Measurements from ENCODE around the gene ADAD1.
"Not testable (repeated sequence)": the region's sequence is repeated elsewhere in the genome, so short reads cannot be mapped to it uniquely, and the experiment has no call there.

Gene ADAD1

GRCh38 chr4:122378711-122379110 lies at the start of gene ADAD1:
Gene ADAD1, plus strand, starts transcription at chr4:122379011. Its CDS starts 1,059 bp downstream, at chr4:122380070.
- no peak for DNase-seq (ENCODE audit: low read depth in 2 of 2)

DNA sequence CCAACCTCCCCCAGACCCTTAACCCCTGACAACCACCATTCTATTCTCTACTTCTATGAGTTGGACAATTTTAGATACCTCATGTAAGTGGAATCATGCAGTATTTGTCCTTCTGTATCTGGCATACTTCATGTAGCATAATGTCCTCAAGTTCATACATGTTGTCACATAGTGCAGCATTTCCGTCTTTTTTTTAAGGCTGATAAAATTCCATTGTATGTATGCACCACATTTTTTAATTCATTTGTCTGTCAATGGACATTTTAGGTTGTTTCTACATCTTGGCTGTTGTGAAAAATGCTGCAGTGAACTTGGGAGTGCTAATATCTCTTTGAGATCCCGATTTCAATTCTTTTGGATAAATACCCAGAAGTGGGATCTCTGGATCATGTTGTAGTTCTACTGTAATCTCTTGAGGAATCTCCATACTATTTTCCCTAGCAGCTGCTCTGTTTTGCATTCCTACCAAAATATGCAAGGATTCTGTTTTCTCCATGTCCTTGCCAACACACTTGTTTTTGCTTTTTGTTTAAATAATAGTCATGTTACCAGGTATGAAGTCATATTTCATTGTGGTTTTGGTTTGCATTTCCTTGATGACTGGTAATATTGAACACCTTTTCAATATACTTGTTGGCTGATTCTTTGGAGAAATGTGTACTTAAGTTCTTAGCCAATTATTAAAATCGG lies 48.8 kb upstream of the ADAD1 start:
- DNase-seq (ENCODE audit: low read depth in 2 of 2): no peak

- no peak for DNase-seq (ENCODE audit: low read depth in 2 of 2)
Observed at GRCh38 chr4:122331195-122331594, 47.6 kb upstream of the ADAD1 start.

- DNase-seq (ENCODE audit: low read depth in 2 of 2): no peak
Observed at GRCh38 chr4:122334828-122335227, 44.0 kb upstream of the ADAD1 start.

GRCh38 chr4:122341886-122342285 lies 36.9 kb upstream of the ADAD1 start:
- no peak for DNase-seq (ENCODE audit: low read depth in 2 of 2)

DNA sequence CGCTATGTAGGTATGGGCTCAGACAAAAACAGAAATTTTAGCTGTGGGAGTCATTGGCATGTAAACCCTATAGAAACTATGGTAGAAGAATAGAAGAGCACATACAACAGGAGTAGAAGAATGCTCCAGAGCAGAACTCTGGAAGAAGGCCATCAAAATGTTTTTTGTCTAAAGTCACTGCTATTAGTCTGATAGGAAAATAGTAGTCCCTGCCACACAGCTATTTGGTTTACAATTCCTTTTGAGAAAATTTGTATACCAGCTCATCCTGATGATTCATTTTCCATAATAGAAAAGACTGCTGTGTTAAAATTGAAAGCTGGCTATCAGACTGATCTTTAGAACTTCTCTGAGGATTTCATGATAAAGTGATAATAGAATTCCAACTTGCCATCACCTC lies 32.8 kb upstream of the ADAD1 start:
- no peak for DNase-seq (ENCODE audit: low read depth in 2 of 2)

DNA sequence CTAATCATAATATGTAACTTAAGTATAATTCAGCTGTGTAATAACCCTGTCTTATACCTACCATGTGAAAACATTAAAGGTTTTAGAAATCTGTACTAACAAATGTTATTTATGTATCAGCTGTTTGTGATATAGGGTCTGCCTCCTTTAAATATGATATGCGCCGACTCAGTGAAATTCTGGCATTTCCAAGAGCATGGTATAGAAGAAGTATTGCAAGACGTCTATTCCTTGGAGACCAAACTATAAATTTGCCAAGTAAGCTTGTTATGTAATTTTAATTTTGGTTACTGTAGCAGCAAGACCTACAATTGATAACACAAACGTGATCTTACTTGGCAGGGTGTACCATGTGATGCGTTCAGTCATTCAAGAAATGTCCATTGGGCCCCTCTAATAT lies 32.3 kb upstream of the ADAD1 start:
- DNase-seq (ENCODE audit: low read depth in 2 of 2): no peak

DNA sequence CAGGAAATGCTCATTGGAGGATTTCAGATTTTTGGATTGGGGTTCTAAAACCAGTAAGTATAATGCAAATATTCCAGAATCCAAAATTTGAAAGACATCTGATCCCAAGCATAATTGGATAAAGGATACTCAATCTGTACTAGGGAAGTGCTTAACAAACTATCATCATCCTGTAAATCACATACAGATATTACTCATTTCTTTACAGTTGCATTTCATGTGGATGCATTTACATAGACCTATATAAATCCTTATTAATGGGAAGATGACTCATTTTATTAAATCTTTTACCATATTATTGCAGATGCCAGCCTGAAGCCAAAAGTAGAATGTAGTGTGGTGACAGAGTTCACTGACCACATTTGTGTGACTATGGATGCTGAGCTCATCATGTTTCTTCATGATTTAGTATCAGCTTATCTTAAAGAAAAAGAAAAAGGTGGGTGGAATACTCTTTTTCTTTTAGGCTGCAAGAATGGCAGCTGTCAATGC lies 22.4 kb upstream of the ADAD1 start:
- DNase-seq (ENCODE audit: low read depth in 2 of 2): no peak

- DNase-seq (ENCODE audit: low read depth in 2 of 2): no peak
Observed at GRCh38 chr4:122360754-122361153, 18.1 kb upstream of the ADAD1 start.

GRCh38 chr4:122364700-122365404 lies 14.0 kb upstream of the ADAD1 start:
- DNase-seq (ENCODE audit: low read depth in 2 of 2): no peak

DNA sequence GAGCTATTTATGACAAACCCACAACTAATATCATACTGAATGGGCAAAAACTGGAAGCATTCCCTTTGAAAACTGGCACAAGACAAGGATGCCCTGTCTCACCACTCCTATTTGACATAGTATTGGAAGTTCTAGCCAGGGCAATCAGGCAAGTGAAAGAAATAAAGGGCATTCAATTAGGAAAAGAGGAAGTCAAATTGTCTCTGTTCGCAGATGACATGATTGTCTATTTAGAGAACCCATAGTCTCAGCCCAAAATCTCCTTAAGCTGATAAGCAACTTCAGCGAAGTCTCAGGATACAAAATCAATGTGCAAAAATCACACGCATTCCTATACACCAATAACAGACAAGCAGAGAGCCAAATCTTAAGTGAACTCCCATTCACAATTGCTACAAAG lies 10.0 kb upstream of the ADAD1 start:
- DNase-seq (ENCODE audit: low read depth in 2 of 2): not testable (repeated sequence)

DNA sequence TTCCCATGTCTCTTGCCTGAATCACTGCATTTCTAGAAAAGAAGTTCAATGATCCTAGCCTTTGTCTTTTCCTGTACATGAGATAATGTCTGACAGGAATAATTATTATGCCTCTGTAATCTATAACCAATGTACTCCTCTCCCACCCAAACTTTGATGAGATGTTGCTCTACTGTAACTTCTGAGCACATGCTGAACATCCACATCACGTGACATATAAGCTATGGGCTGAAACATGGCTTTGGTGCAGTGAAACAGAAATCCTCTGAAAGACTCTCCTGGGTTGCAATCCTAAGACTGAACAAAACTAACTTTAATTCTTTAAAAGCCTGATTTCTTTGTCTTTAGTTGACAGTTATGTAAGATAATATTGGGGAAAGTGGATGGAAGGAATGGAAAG lies 1.5 kb upstream of the ADAD1 start:
- DNase-seq (ENCODE audit: low read depth in 2 of 2): no peak

DNA sequence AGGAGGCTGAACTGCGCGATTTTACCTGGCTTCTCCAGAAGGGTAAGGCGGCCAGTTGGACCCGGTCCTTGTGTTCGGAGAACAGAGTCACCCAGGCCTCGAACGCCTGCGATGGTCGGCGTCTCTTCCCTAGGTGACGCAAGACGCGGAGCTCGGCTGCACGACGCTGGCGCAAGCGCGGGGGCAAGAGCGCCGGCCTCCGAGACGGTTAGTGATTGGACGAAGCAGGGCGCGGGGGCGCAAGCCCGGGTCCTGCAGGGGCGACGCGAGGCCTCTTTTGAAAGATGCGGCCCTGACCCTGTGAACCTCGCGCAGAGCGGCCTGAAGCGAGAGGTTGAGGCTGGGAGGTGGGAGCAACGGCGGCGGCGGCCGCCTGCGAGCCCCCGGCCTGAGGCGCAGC lies 428 bp downstream of the ADAD1 start:
- DNase-seq (ENCODE audit: low read depth in 2 of 2): no peak

DNA sequence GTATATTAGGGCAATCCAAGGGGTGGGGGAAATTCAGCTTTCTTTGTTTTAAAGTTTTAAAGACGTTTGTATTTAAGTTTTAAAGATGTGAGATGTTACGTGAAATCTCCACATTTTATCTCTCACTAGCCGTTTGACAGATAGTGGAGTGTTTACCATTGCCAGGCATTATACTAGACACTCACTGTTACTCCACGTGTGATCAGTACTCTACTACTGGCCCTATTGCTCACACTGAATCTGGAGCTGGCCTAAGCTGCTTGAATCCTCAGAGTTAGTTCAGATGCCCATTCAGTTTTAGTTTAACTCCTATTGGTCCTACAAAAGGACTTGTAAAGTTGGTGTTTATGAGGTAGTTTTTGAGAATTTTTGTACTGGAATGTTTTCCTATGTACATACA lies 4.5 kb downstream of the ADAD1 start:
- DNase-seq (ENCODE audit: low read depth in 2 of 2): no peak

- DNase-seq (ENCODE audit: low read depth in 2 of 2): no peak
Observed at GRCh38 chr4:122384245-122384644, 5.4 kb downstream of the ADAD1 start.

DNA sequence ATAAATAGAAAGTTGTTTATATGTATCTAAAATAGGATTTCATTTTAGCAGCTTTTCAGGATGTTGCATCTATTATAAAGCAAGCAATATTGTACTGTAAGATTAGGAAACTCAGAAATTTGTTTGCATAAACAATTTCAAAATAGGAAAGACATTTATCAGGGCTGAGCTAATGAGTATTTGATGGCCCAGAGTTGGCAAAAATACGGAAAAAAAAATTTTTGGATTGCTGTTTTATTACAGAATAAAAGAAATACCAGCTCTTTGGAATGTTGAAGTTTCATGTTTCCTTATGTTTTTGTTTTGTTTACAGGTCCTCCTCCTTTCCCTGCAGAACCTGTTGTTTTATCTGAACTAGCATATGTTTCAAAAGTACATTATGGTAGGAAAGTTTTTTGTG lies 14.5 kb downstream of the ADAD1 start:
- no peak for DNase-seq (ENCODE audit: low read depth in 2 of 2)

DNA sequence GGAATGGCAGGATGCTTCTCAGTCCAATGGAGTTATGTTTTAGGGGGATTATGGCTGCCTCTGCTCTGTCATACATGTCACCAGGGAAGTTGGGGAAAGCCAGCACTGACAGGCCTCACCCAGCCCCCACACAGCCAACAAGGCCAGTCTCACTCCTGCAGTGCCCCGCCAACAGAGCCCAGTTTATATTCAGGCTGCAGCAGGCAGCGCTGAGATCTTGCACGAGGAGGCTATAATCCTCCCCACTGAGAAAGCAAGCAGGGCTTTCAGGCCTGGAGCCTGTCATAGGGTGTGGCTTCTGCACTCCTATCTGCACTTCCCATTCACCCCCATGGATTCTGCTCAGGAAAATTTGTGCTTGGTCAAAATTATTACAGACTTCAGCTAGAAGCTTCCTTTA lies 25.1 kb downstream of the ADAD1 start:
- no peak for DNase-seq (ENCODE audit: low read depth in 2 of 2)

DNA sequence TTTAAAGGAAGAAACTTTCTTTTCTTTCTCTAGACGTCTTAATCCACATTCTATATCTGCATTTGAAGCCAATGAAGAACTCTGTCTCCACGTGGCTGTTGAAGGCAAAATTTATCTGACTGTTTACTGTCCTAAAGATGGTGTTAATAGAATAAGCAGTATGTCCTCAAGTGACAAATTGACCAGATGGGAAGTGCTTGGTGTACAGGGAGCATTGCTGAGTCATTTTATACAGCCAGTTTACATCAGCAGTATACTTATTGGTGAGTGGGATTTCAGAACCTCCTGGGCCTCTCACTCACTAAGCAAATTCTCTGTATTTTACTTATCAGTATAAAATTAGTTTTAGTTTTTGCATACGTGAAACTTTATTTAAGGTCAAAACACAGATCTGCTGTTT lies 33.7 kb downstream of the ADAD1 start:
- no peak for DNase-seq (ENCODE audit: low read depth in 2 of 2)

DNA sequence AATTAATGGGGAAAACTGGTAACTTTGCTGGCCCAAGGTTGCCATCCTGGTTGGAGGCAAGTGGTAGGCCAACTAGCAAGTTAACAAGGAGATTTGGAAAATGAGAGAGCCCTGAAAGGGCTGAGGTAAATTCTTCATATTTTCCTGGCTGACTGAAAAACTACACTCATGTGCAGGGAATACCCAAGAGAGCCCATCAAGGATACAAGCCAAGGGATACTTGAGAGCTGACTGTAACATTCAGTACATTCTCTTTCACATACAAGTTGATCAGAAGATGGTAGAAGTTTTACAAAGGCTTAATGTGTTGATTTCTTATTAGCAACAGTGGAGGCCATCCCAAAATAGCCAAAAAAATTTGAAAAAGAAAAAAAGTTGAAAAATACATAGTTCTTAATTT lies 44.4 kb downstream of the ADAD1 start:
- DNase-seq (ENCODE audit: low read depth in 2 of 2): no peak

GRCh38 chr4:122431351-122431750 lies 52.5 kb downstream of the ADAD1 start:
- no peak for DNase-seq (ENCODE audit: low read depth in 2 of 2)

GRCh38 chr4:122434285-122434684 lies 55.5 kb downstream of the ADAD1 start:
- DNase-seq (ENCODE audit: low read depth in 2 of 2): no peak

GRCh38 chr4:122450847-122451246 lies 72.0 kb downstream of the ADAD1 start:
- DNase-seq (ENCODE audit: low read depth in 2 of 2): no peak

DNA sequence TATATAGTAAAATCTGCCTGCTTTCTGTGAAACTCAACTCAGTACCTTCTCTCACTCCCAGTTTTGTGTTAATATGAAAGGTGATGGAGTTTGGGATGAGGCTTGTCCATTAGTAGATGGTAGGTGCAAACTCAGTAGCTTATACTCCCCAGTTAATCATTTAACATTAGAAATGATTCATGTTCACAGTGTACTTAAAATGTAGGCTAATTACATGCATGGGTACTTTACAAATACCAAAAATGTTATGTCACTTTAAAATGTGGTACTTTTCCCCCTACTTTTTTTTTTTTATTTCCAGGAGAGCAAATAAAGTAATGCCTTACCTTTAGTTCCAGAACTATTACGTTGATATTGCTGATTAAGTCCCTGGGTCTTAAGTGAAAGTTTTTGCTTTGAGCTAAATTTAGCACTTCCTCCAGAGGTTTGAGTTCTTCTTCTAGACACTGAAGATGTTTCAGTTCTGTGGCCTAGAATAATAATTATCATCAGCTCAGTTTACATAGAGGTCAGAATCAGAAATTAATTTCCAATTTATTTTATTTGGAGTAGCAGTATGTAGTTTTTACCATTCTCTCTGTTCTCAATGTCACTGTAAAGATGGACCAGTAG lies 74.7 kb downstream of the ADAD1 start:
- DNase-seq (ENCODE audit: low read depth in 2 of 2): no peak

Measured in stimulated activated CD8-positive, alpha-beta memory T cell treated with anti-CD3 and anti-CD28 coated beads, Interleukin-7, amount 100 ng/mL, for 1 hour (primary cell).